ENCODE results near the gene HMCN1.
A peak's percentile ranks its signal among the peaks of the same experiment; 100 is the strongest.

- TF ChIP-seq, protein P1, sequence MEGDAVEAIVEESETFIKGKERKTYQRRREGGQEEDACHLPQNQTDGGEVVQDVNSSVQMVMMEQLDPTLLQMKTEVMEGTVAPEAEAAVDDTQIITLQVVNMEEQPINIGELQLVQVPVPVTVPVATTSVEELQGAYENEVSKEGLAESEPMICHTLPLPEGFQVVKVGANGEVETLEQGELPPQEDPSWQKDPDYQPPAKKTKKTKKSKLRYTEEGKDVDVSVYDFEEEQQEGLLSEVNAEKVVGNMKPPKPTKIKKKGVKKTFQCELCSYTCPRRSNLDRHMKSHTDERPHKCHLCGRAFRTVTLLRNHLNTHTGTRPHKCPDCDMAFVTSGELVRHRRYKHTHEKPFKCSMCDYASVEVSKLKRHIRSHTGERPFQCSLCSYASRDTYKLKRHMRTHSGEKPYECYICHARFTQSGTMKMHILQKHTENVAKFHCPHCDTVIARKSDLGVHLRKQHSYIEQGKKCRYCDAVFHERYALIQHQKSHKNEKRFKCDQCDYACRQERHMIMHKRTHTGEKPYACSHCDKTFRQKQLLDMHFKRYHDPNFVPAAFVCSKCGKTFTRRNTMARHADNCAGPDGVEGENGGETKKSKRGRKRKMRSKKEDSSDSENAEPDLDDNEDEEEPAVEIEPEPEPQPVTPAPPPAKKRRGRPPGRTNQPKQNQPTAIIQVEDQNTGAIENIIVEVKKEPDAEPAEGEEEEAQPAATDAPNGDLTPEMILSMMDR (conservative IDR thresholded peaks at IDR 0.05), result peak; percentile 66
- no peak for TF ChIP-seq EZH2 (IDR thresholded peaks at IDR 0.05; ENCODE audit: low read depth)
Measured at GRCh38 chr1:186155594-186155993, 421.4 kb downstream of the HMCN1 start.
